K562 (cell line): ENCODE results near the gene DPAGT1. TPM values are rescaled to one million over a fixed set of nuclear protein-coding genes. Genes with fewer than 3 reads are reported as not detected.

Source experiments
- ESRRB ChIP-seq: fragments of 250-450 bp; sonication (Bioruptor Pico); IDR thresholded peaks from 2 replicates; pipeline ENCODE4 v1.5.0; 2020; ENCODE audit warnings: mild to moderate bottlenecking, moderate library complexity, borderline replicate concordance
- ETS1 ChIP-seq: conservative IDR thresholded peaks from 2 replicates; pipeline ENCODE4 v1.6.1; 2011; ENCODE audit warnings: low read depth, mild to moderate bottlenecking, low read length; ENCODE audit not compliant: control insufficient read depth
- EZH2 ChIP-seq: IDR thresholded peaks from 2 replicates; pipeline ENCODE4 v1.6.1; 2012; ENCODE audit warnings: low read depth, mild to moderate bottlenecking, inconsistent platforms, low read length, borderline replicate concordance
- KLF16 ChIP-seq: IDR thresholded peaks from 2 replicates; pipeline ENCODE4 v1.6.1; 2016; ENCODE audit warnings: antibody characterized with exemption
- PBX2 ChIP-seq, 2 experiments: IDR thresholded peaks in 1 of 2; conservative IDR thresholded peaks in 1 of 2; 2 replicates each; pipeline ENCODE4 v1.6.1; 2016; ENCODE audit warnings: low read depth in 2 of 2, mild to moderate bottlenecking in 1 of 2, missing compliant biosample characterization in 1 of 2, missing genetic modification characterization in 1 of 2, moderate library complexity in 1 of 2
- POLR2H ChIP-seq: IDR thresholded peaks from 2 replicates; pipeline ENCODE4 v1.6.1; 2016; ENCODE audit warnings: missing genetic modification characterization, low read depth, mild to moderate bottlenecking, control low read depth, missing compliant biosample characterization, moderate library complexity
- PRDM10 ChIP-seq: fragments of 450-650 bp; IDR thresholded peaks from 2 replicates; pipeline ENCODE4 v1.6.1; 2018; ENCODE audit not compliant: partially characterized antibody
- RAD51 ChIP-seq: fragments of 450-650 bp; IDR thresholded peaks from 2 replicates; pipeline ENCODE4 v1.7.1; 2016; ENCODE audit warnings: low read depth, mild to moderate bottlenecking, borderline replicate concordance
- RBM34 ChIP-seq: fragments of 200-400 bp; formaldehyde crosslinking; IDR thresholded peaks from 2 replicates; pipeline ENCODE4 v1.6.1; 2018; ENCODE audit warnings: low read length, borderline replicate concordance; ENCODE audit not compliant: insufficient read depth
- SAP30 ChIP-seq: fragments of 200-600 bp; sonication (generic); IDR thresholded peaks from 2 replicates; pipeline ENCODE4 v1.6.1; 2012; ENCODE audit warnings: borderline replicate concordance, low read depth, mild to moderate bottlenecking, moderate library complexity, low read length, control low read depth, inconsistent platforms; ENCODE audit not compliant: insufficient read depth, poor library complexity, severe bottlenecking
- SOX6 ChIP-seq: fragments of 450-650 bp; IDR thresholded peaks from 2 replicates; pipeline ENCODE4 v1.6.1; 2014; ENCODE audit warnings: mild to moderate bottlenecking
- SREBF2 ChIP-seq: sonication (generic); formaldehyde crosslinking; IDR thresholded peaks from 2 replicates; pipeline ENCODE4 v1.4.0; 2020; ENCODE audit warnings: mild to moderate bottlenecking, missing genetic modification reagents
- TFAM ChIP-seq: fragments of 250-450 bp; sonication (Bioruptor Pico); conservative IDR thresholded peaks from 2 replicates; pipeline ENCODE4 v1.5.0; 2021; ENCODE audit warnings: mild to moderate bottlenecking, moderate library complexity
- ZBTB26 ChIP-seq: fragments of 450-650 bp; formaldehyde crosslinking; IDR thresholded peaks from 2 replicates; pipeline ENCODE4 v1.4.0; 2022; ENCODE audit warnings: missing genetic modification characterization
- ZFP36 ChIP-seq: fragments of 150-350 bp; IDR thresholded peaks from 2 replicates; pipeline ENCODE4 v1.6.1; 2018; ENCODE audit warnings: low read length, low read depth; ENCODE audit not compliant: partially characterized antibody
- ZNF75A ChIP-seq: fragments of 450-650 bp; formaldehyde crosslinking; IDR thresholded peaks from 2 replicates; pipeline ENCODE4 v1.4.0; 2020; ENCODE audit warnings: mild to moderate bottlenecking
- polyA plus RNA-seq, 8 experiments: library from polyadenylated mRNA; depleted of rRNA in 4 of 8; stranded (reverse) in 5 of 8; unstranded in 3 of 8; fragments of >200 nt; fragmentation: Nextera tagmentation in 2 of 8; fragmentation: Illumina TruSeq in 1 of 8; extraction: Ambion mirVana in 2 of 8; extraction: Trizol in 1 of 8; gene quantifications; 2 replicates each; pipeline versions ENCODE4 v1.2.1 to v1.2.3, GENCODE V29; 2011 to 2014; ENCODE audit warnings: inconsistent platforms in 1 of 8, missing spikeins in 1 of 8
- total RNA-seq, 7 experiments: library from RNA; depleted of rRNA in 6 of 7; stranded (reverse); fragments of >200 nt in 6 of 7; fragmentation: Illumina TruSeq in 2 of 7; extraction: Trizol in 2 of 7; gene quantifications; 2 replicates each; pipeline versions ENCODE4 v1.2.1 to v1.2.3, GENCODE V29; 2011 to 2021; ENCODE audit warnings: low replicate concordance in 1 of 7

The DPAGT1 gene
- total and polyA plus RNA-seq, 9 of the 15 experiments (the other 6 are each of a cell fraction or from before 2014, with no cell fraction given), result 29.9 to 135 (median 85.0) TPM

GRCh38 chr11:119108146-119108856, 6.6 kb upstream of the DPAGT1 start (continued):
- TF ChIP-seq RBM34, result no peak
- no peak; the same call in 1 of the 2 replicates for TF ChIP-seq PBX2 (CRISPR knock-in tag; IDR thresholded peaks at IDR 0.05; ENCODE audit: low read depth)
- peak; percentile 85 for TF ChIP-seq PBX2 (tag; conservative IDR thresholded peaks at IDR 0.05; ENCODE audit: low read depth)
- no peak for TF ChIP-seq SAP30
- TF ChIP-seq ETS1, result 0 out of 2 replicates have a peak, but pooled peaks have one; percentile 39
- TF ChIP-seq POLR2H (tag), result peak; percentile 55
- no peak for TF ChIP-seq TFAM
- TF ChIP-seq KLF16, result no peak
- TF ChIP-seq PRDM10, result peak; percentile 32
- no peak for TF ChIP-seq ZFP36
- TF ChIP-seq ESRRB (CRISPR knock-in tag), result no peak
- no peak for TF ChIP-seq SREBF2 (CRISPR knock-in tag)
- no peak for TF ChIP-seq EZH2
- no peak for TF ChIP-seq SOX6
- no peak for TF ChIP-seq ZNF75A (CRISPR knock-in tag)
- no peak for TF ChIP-seq RAD51
- no peak for TF ChIP-seq ZBTB26 (CRISPR knock-in tag)
